Posterior cingulate gyrus (tissue), 11 donors: ENCODE data around the gene PNMA8B.
"Not testable (repeated sequence)": the region's sequence is repeated elsewhere in the genome, so short reads cannot be mapped to it uniquely, and the experiment has no call there.

Experiments
- DNase-seq, 10 donors: peaks; one replicate each; pipeline versions ENCODE4 v3.0.0 to v3.0.0-alpha.2; 2020 to 2021; ENCODE audit warnings: mixed read lengths in 3 of 10
- intact Hi-C: fragments of 100-400 bp; cut with DNase I; formaldehyde crosslinking; loops from one replicate; pipeline ENCODE4 v1.15.1; 2023

Gene PNMA8B

GRCh38 chr19:46515290-46515609 is 19.6 kb upstream of the PNMA8B start:
- intact Hi-C loops = no loop called here
- DNase-seq = no peak

- intact Hi-C loops = no loop called here
- peak in 1 of 10 donors; percentile 29 for DNase-seq
Observed at GRCh38 chr19:46514589-46515289, 19.1 kb upstream of the PNMA8B start.

- intact Hi-C loops = loop anchor here (1.0 to 2.0 kb wide), 2 partner anchors 23 to 233 kb away; no protein-coding TSS in a partner anchor
- DNase-seq = peak; percentile 72 to 98 (median 88)
Observed at GRCh38 chr19:46513461-46514236, 18.0 kb upstream of the PNMA8B start.

- intact Hi-C loops = no loop called here
- peak in 1 of 10 donors; percentile 1 for DNase-seq
Observed at GRCh38 chr19:46511237-46511636, 15.6 kb upstream of the PNMA8B start.

- DNase-seq = no peak
- intact Hi-C loops = no loop called here
Observed at GRCh38 chr19:46508206-46508605, 12.5 kb upstream of the PNMA8B start.

- no peak for DNase-seq
- intact Hi-C loops = no loop called here
Observed at GRCh38 chr19:46503848-46504453, 8.3 kb upstream of the PNMA8B start.

GRCh38 chr19:46502891-46503290 is 7.2 kb upstream of the PNMA8B start:
- intact Hi-C loops = no loop called here
- DNase-seq = no peak

GRCh38 chr19:46499692-46500091 is 4.0 kb upstream of the PNMA8B start:
- intact Hi-C loops = no loop called here

GRCh38 chr19:46497773-46498172 is 2.1 kb upstream of the PNMA8B start:
- DNase-seq = no peak
- intact Hi-C loops = no loop called here

More at GRCh38 chr19:46499692-46500091, 4.0 kb upstream of the PNMA8B start:
- no peak for DNase-seq

GRCh38 chr19:46496886-46497285 is 1.2 kb upstream of the PNMA8B start:
- intact Hi-C loops, DNase-seq: not testable (repeated sequence)

GRCh38 chr19:46496304-46496703 is 637 bp upstream of the PNMA8B start:
- intact Hi-C loops = no loop called here
- DNase-seq = no peak

- peak in 1 of 10 donors; percentile 86 for DNase-seq
- intact Hi-C loops = no loop called here
Observed at GRCh38 chr19:46494941-46495785, 504 bp downstream of the PNMA8B start.

- DNase-seq = no peak
- intact Hi-C loops = no loop called here
Observed at GRCh38 chr19:46494146-46494940, 1.3 kb downstream of the PNMA8B start.

- intact Hi-C loops = no loop called here
- no peak for DNase-seq
Observed at GRCh38 chr19:46493236-46494145, 2.2 kb downstream of the PNMA8B start.

GRCh38 chr19:46492841-46493235 is 2.8 kb downstream of the PNMA8B start:
- no peak for DNase-seq
- intact Hi-C loops = no loop called here

GRCh38 chr19:46491975-46492682 is 3.5 kb downstream of the PNMA8B start:
- intact Hi-C loops = no loop called here
- no peak for DNase-seq

GRCh38 chr19:46490774-46491173 is 4.9 kb downstream of the PNMA8B start:
- intact Hi-C loops = loop anchor here (1.0 kb wide), 1 partner anchor 23 kb away; no protein-coding TSS in a partner anchor
- no peak for DNase-seq
